IMR-90 (cell line): ENCODE measurements around the gene HSPA12A. TPM values are rescaled to one million over a fixed set of nuclear protein-coding genes. Genes with fewer than 3 reads are reported as not detected.

Experiments
- ATAC-seq: fragments of 200-7000 bp; cut with Tn5 transposase; 2 replicates; pipeline ENCODE4 v1.9.1; 2020; ENCODE audit warnings: low read depth, mild to moderate bottlenecking, moderate library complexity
- BruUV-seq: library from RNA; stranded (reverse); fragments of 400-500 nt; replicated peaks from 2 replicates; lab custom pipeline; 2021; lab: Mats Ljungman, UMichigan
- CTCF ChIA-PET: fragments of 300-600 bp; formaldehyde crosslinking; extraction: SDS; loops from one replicate; lab custom pipeline; 2021; ENCODE audit warnings: antibody characterized with exemption; lab: Yijun Ruan, JAX
- POLR2A ChIA-PET: fragments of 300-600 bp; sonication (Branson Sonifier 250); formaldehyde crosslinking; loops from one replicate; lab custom pipeline; 2022; ENCODE audit warnings: antibody characterized with exemption; ENCODE audit not compliant: unreplicated experiment; lab: Charles Lee
- DNase-seq: peaks from one replicate; pipeline ENCODE4 v3.0.0; 2013
- H2AFZ ChIP-seq: replicated peaks from 2 replicates; pipeline ENCODE3; 2013; ENCODE audit warnings: low read length, mild to moderate bottlenecking; ENCODE audit not compliant: poor library complexity
- H2AK5ac ChIP-seq: 2 replicates; pipeline ENCODE4 v1.6.1; 2013; ENCODE audit warnings: low read depth, low read length, inconsistent platforms
- H2AK9ac ChIP-seq: replicated peaks from 2 replicates; pipeline ENCODE3; 2013; ENCODE audit warnings: mild to moderate bottlenecking, low read depth, low read length, moderate library complexity; ENCODE audit not compliant: poor library complexity
- H2BK120ac ChIP-seq: 2 replicates; pipeline ENCODE4 v1.6.1; 2013; ENCODE audit warnings: low read depth, low read length, inconsistent platforms
- H2BK15ac ChIP-seq: 3 replicates; pipeline ENCODE4 v1.6.1; 2013; ENCODE audit warnings: low read depth, low read length, inconsistent platforms
- H2BK20ac ChIP-seq: 2 replicates; pipeline ENCODE4 v1.6.1; 2013; ENCODE audit warnings: low read depth, mild to moderate bottlenecking, inconsistent platforms, low read length, moderate library complexity
- H2BK5ac ChIP-seq: 2 replicates; pipeline ENCODE4 v1.6.1; 2013; ENCODE audit warnings: mild to moderate bottlenecking, low read depth, low read length, inconsistent platforms; ENCODE audit not compliant: poor library complexity, severe bottlenecking
- H3K14ac ChIP-seq: replicated peaks from 2 replicates; pipeline ENCODE4 v1.6.1; 2013; ENCODE audit warnings: low read depth, low read length, inconsistent platforms
- H3K18ac ChIP-seq: 2 replicates; pipeline ENCODE4 v1.6.1; 2013; ENCODE audit warnings: low read depth, low read length, control low read depth
- H3K23ac ChIP-seq: 2 replicates; pipeline ENCODE4 v1.6.1; 2013; ENCODE audit warnings: low read depth, low read length, inconsistent platforms
- H3K27ac ChIP-seq: 2 replicates; pipeline ENCODE4 v1.5.1; 2013; ENCODE audit warnings: mild to moderate bottlenecking, control low read depth, low read length; ENCODE audit not compliant: insufficient read depth
- H3K27me3 ChIP-seq: 2 replicates; pipeline ENCODE4 v1.6.1; 2013; ENCODE audit warnings: low read length; ENCODE audit not compliant: control insufficient read depth, insufficient read depth
- H3K36me3 ChIP-seq: 2 replicates; pipeline ENCODE4 v1.6.1; 2013; ENCODE audit warnings: low read length, mixed read lengths; ENCODE audit not compliant: control insufficient read depth, insufficient read depth
- H3K4ac ChIP-seq: 2 replicates; pipeline ENCODE4 v1.6.1; 2013; ENCODE audit warnings: low read depth, low read length, inconsistent platforms
- H3K4me1 ChIP-seq: 2 replicates; pipeline ENCODE4 v1.6.1; 2013; ENCODE audit warnings: low read length, mixed read lengths; ENCODE audit not compliant: control insufficient read depth, insufficient read depth
- H3K4me2 ChIP-seq: 2 replicates; pipeline ENCODE4 v1.6.1; 2013; ENCODE audit warnings: low read depth, mild to moderate bottlenecking, control low read depth, low read length, moderate library complexity
- H3K4me3 ChIP-seq: 2 replicates; pipeline ENCODE4 v1.5.1; 2013; ENCODE audit warnings: low read depth, mild to moderate bottlenecking, control low read depth, low read length, moderate library complexity; ENCODE audit not compliant: insufficient read depth
- H3K56ac ChIP-seq: 2 replicates; pipeline ENCODE4 v1.6.1; 2013; ENCODE audit warnings: low read length, inconsistent platforms; ENCODE audit not compliant: insufficient read depth; ENCODE audit errors: extremely low read depth
- H3K79me1 ChIP-seq, 2 experiments: 2 replicates each; pipeline ENCODE4 v1.6.1; 2013; ENCODE audit warnings: low read length in 2 of 2, inconsistent platforms in 1 of 2, low read depth in 1 of 2
- H3K9ac ChIP-seq: 2 replicates; pipeline ENCODE4 v1.6.1; 2013; ENCODE audit warnings: low read depth, low read length, control low read depth
- H3K9me1 ChIP-seq: 2 replicates; pipeline ENCODE4 v1.6.1; 2013; ENCODE audit warnings: low read length, inconsistent platforms; ENCODE audit not compliant: insufficient read depth
- H3K9me3 ChIP-seq: 2 replicates; pipeline ENCODE4 v1.6.1; 2013; ENCODE audit warnings: low read length; ENCODE audit not compliant: control insufficient read depth, insufficient read depth
- H4K20me1 ChIP-seq: 2 replicates; pipeline ENCODE4 v1.6.1; 2013; ENCODE audit warnings: low read length, inconsistent platforms; ENCODE audit not compliant: insufficient read depth
- H4K5ac ChIP-seq: 2 replicates; pipeline ENCODE4 v1.6.1; 2013; ENCODE audit warnings: mild to moderate bottlenecking, low read depth, low read length, control low read depth
- H4K8ac ChIP-seq, 2 experiments: 2 replicates each; pipeline ENCODE4 v1.6.1; 2013; ENCODE audit warnings: low read depth in 2 of 2, low read length in 2 of 2, control low read depth in 1 of 2, inconsistent platforms in 1 of 2
- H4K91ac ChIP-seq: 2 replicates; pipeline ENCODE4 v1.6.1; 2013; ENCODE audit warnings: low read depth, low read length, inconsistent platforms; ENCODE audit not compliant: insufficient read depth
- BHLHE40 ChIP-seq: fragments of 150-350 bp; IDR thresholded peaks from 2 replicates; pipeline ENCODE4 v1.6.1; 2016; ENCODE audit warnings: mild to moderate bottlenecking, low read depth, low read length
- CEBPB ChIP-seq: IDR thresholded peaks from 2 replicates; pipeline ENCODE4 v1.6.1; 2012; ENCODE audit warnings: low read depth, low read length, improper control_type of control experiment
- CHD1 ChIP-seq: IDR thresholded peaks from 2 replicates; pipeline ENCODE4 v1.6.1; 2012; ENCODE audit warnings: low read depth, low read length, improper control_type of control experiment
- FOS ChIP-seq: fragments of 150-350 bp; IDR thresholded peaks from 2 replicates; pipeline ENCODE4 v1.6.1; 2016; ENCODE audit warnings: low read depth, low read length
- MAFK ChIP-seq: IDR thresholded peaks from 2 replicates; pipeline ENCODE4 v1.6.1; 2012; ENCODE audit warnings: low read depth, low read length, improper control_type of control experiment
- MAZ ChIP-seq: IDR thresholded peaks from 2 replicates; pipeline ENCODE4 v1.6.1; 2012; ENCODE audit warnings: low read depth, mild to moderate bottlenecking, low read length, improper control_type of control experiment, moderate library complexity, borderline replicate concordance
- MXI1 ChIP-seq: IDR thresholded peaks from 2 replicates; pipeline ENCODE4 v1.6.1; 2012; ENCODE audit warnings: low read depth, mild to moderate bottlenecking, low read length, moderate library complexity, borderline replicate concordance
- NFE2L2 ChIP-seq: fragments of 150-350 bp; IDR thresholded peaks from 2 replicates; pipeline ENCODE4 v1.6.1; 2016; ENCODE audit warnings: low read depth, mild to moderate bottlenecking, low read length
- POLR2A ChIP-seq: IDR thresholded peaks from 2 replicates; pipeline ENCODE4 v1.6.1; 2012; ENCODE audit warnings: mild to moderate bottlenecking, low read depth, low read length
- RAD21 ChIP-seq: IDR thresholded peaks from 2 replicates; pipeline ENCODE4 v1.6.1; 2012; ENCODE audit warnings: low read length, improper control_type of control experiment
- RCOR1 ChIP-seq: IDR thresholded peaks from 2 replicates; pipeline ENCODE4 v1.6.1; 2012; ENCODE audit warnings: mild to moderate bottlenecking, low read length, improper control_type of control experiment; ENCODE audit not compliant: insufficient replicate concordance
- RFX5 ChIP-seq: IDR thresholded peaks from 2 replicates; pipeline ENCODE4 v1.8.0; 2012; ENCODE audit warnings: low read depth, mild to moderate bottlenecking, low read length, moderate library complexity
- SMC3 ChIP-seq: fragments of 150-350 bp; IDR thresholded peaks from 2 replicates; pipeline ENCODE4 v1.6.1; 2016; ENCODE audit warnings: low read depth, mild to moderate bottlenecking, antibody characterized with exemption, low read length, moderate library complexity
- USF2 ChIP-seq: fragments of 150-350 bp; IDR thresholded peaks from 2 replicates; pipeline ENCODE4 v1.6.1; 2017; ENCODE audit warnings: mild to moderate bottlenecking, antibody characterized with exemption, low read length, low read depth
- WGBS, 2 experiments: methylation state at CpG; one replicate each; pipeline versions ENCODE4 v1.1.5 to v1.1.7; 2013; ENCODE audit warnings: missing lambda C conversion rate in 2 of 2; ENCODE audit not compliant: insufficient read length in 1 of 2; ENCODE audit errors: extremely low coverage in 2 of 2; 5-methylcytosine and 5-hydroxymethylcytosine counted together
- dilution Hi-C: fragments of 300-500 bp; cut with HindIII; formaldehyde crosslinking; loops from one replicate; pipeline ENCODE4 v1.14.3; 2018; ENCODE audit warnings: low sequenced_read_pairs; ENCODE audit not compliant: unreplicated experiment
- in situ Hi-C: fragments of 300-500 bp; cut with MboI; formaldehyde crosslinking; loops from 3 replicates; pipeline ENCODE4 v1.14.3; 2019; ENCODE audit warnings: low sequenced_read_pairs, inconsistent platforms, mixed read lengths
- intact Hi-C: fragments of 100-400 bp; cut with micrococcal nuclease; formaldehyde crosslinking; loops from 2 replicates; pipeline ENCODE4 v1.10.0; 2022
- polyA plus RNA-seq, 3 experiments: library from polyadenylated mRNA; depleted of rRNA; stranded (reverse); fragments of >200 nt; gene quantifications; 2 replicates each; pipeline ENCODE4 v1.2.3, GENCODE V29; 2012; ENCODE audit warnings: low replicate concordance in 1 of 3
- total RNA-seq: library from RNA; depleted of rRNA; stranded (reverse); fragments of >200 nt; gene quantifications from 2 replicates; pipeline ENCODE4 v1.2.3, GENCODE V29; 2012
- TF ChIP-seq, protein P1 (sequence below): conservative IDR thresholded peaks from 2 replicates; pipeline ENCODE4 v1.5.1; 2012; ENCODE audit warnings: mild to moderate bottlenecking, low read depth, low read length, improper control_type of control experiment
- TF ChIP-seq, protein P2 (sequence below): fragments of 150-350 bp; IDR thresholded peaks from 2 replicates; pipeline ENCODE4 v1.6.1; 2016; ENCODE audit warnings: low read depth, mild to moderate bottlenecking, low read length, moderate library complexity, borderline replicate concordance

HSPA12A gene
- total and polyA plus RNA-seq, 2 of the 4 experiments (the other 2 are of a cell fraction) = 16.1 to 16.7 TPM

GRCh38 chr10:116785282-116785681 is 42.9 kb upstream of the HSPA12A start:
- intact Hi-C loops = loop anchor here (5.0 kb wide), 1 partner anchor 263 kb away; no protein-coding TSS in a partner anchor
- peaks cover 3% of the 10 kb centered on the region; the same call in 1 of the 2 replicates for H3K27me3 ChIP-seq
- H3K4me3 ChIP-seq = no peak overlapping the region
- H3K56ac ChIP-seq = no peak overlapping the region
- no peak overlapping the region for H3K4ac ChIP-seq
- H3K23ac ChIP-seq = no peak overlapping the region
- TF ChIP-seq RAD21 (no peak), MAFK (no peak), NFE2L2 (no peak), USF2 (no peak), RCOR1 (no peak), MAZ (no peak), CEBPB (no peak), BHLHE40 (no peak), CHD1 (no peak), MXI1 (no peak), SMC3 (no peak), POLR2A (no peak), FOS (no peak), RFX5 (no peak)
- TF ChIP-seq, protein P1, sequence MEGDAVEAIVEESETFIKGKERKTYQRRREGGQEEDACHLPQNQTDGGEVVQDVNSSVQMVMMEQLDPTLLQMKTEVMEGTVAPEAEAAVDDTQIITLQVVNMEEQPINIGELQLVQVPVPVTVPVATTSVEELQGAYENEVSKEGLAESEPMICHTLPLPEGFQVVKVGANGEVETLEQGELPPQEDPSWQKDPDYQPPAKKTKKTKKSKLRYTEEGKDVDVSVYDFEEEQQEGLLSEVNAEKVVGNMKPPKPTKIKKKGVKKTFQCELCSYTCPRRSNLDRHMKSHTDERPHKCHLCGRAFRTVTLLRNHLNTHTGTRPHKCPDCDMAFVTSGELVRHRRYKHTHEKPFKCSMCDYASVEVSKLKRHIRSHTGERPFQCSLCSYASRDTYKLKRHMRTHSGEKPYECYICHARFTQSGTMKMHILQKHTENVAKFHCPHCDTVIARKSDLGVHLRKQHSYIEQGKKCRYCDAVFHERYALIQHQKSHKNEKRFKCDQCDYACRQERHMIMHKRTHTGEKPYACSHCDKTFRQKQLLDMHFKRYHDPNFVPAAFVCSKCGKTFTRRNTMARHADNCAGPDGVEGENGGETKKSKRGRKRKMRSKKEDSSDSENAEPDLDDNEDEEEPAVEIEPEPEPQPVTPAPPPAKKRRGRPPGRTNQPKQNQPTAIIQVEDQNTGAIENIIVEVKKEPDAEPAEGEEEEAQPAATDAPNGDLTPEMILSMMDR = no peak
- TF ChIP-seq, protein P2, sequence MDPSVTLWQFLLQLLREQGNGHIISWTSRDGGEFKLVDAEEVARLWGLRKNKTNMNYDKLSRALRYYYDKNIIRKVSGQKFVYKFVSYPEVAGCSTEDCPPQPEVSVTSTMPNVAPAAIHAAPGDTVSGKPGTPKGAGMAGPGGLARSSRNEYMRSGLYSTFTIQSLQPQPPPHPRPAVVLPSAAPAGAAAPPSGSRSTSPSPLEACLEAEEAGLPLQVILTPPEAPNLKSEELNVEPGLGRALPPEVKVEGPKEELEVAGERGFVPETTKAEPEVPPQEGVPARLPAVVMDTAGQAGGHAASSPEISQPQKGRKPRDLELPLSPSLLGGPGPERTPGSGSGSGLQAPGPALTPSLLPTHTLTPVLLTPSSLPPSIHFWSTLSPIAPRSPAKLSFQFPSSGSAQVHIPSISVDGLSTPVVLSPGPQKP = no peak
- H3K9me1 ChIP-seq = no peaks in the 10 kb centered on the region
- no peak overlapping the region for H3K18ac ChIP-seq
- H2AFZ ChIP-seq = no peak overlapping the region
- no peak overlapping the region for H2BK15ac ChIP-seq
- no peak overlapping the region for H3K14ac ChIP-seq
- CTCF ChIA-PET = interaction anchor here (1.1 kb wide), 1 partner anchor 77 kb away, joined by 4 read pairs; no protein-coding TSS in a partner anchor
- no peaks in the 10 kb centered on the region for H4K20me1 ChIP-seq
- no peak overlapping the region for H4K8ac ChIP-seq
- H3K9me3 ChIP-seq = no peaks in the 10 kb centered on the region
- DNase-seq (no peak), ATAC-seq (no peak)
- no peak overlapping the region for H3K27ac ChIP-seq
- WGBS, 2 experiments = 93% methylated on average over 8 of the region's 11 CpGs; no CpG with 5 or more reads in 1 of the 2 experiments
- in situ Hi-C loops = no loop called here
- no peaks in the 10 kb centered on the region for H3K4me1 ChIP-seq
- H2BK20ac ChIP-seq = no peak overlapping the region
- no peaks in the 10 kb centered on the region for H3K79me1 ChIP-seq
- POLR2A ChIA-PET = no interaction called here
- dilution Hi-C loops = loop anchor here (25.0 kb wide), 1 partner anchor 98 kb away; no protein-coding TSS in a partner anchor
- H3K9ac ChIP-seq = no peak overlapping the region
- H3K36me3 ChIP-seq = no peaks in the 10 kb centered on the region
- H2AK9ac ChIP-seq = no peak overlapping the region
- H4K5ac ChIP-seq = no peak overlapping the region
- BruUV-seq = no TSS peak
- H2AK5ac ChIP-seq = no peak overlapping the region
- H2BK120ac ChIP-seq = no peak overlapping the region
- H3K4me2 ChIP-seq = no peak overlapping the region
- no peak overlapping the region for H4K91ac ChIP-seq
- H2BK5ac ChIP-seq = no peak overlapping the region
